Gastroesophageal sphincter (tissue), 4 donors: ENCODE data around the gene ERC1. TPM values are rescaled to one million over a fixed set of nuclear protein-coding genes. Genes with fewer than 3 reads are reported as not detected.

Experiments used
- ATAC-seq: fragments of 150-250 bp; one replicate; pipeline ENCODE4 v1.9.1; 2016; ENCODE audit warnings: mild to moderate bottlenecking, moderate library complexity
- H3K27ac ChIP-seq, 4 donors: fragments of 200-600 bp; sonication (generic) in 3 of 4; 1 replicate in 3 of 4; 2 replicates in 1 of 4; pipeline ENCODE4 v1.5.1; 2016 to 2019
- H3K27me3 ChIP-seq: fragments of 200-600 bp; sonication (generic); one replicate; pipeline ENCODE4 v1.5.1; 2019
- H3K36me3 ChIP-seq, 2 donors: fragments of 200-600 bp; sonication (generic); one replicate each; pipeline ENCODE4 v1.5.1; 2019; ENCODE audit warnings: control low read depth in 1 of 2
- H3K4me1 ChIP-seq, 3 donors: fragments of 200-600 bp; sonication (generic); 1 replicate in 2 of 3; 2 replicates in 1 of 3; pipeline ENCODE4 v1.5.1; 2016 to 2019; ENCODE audit warnings: control low read depth in 2 of 3
- H3K4me3 ChIP-seq, 2 donors: fragments of 200-600 bp; sonication (generic); one replicate each; pipeline ENCODE4 v1.5.1; 2019; ENCODE audit warnings: mild to moderate bottlenecking in 1 of 2, moderate library complexity in 1 of 2
- H3K9me3 ChIP-seq, 3 donors: fragments of 200-600 bp; sonication (generic); one replicate each; pipeline ENCODE4 v1.5.1; 2017 to 2019; ENCODE audit warnings: control low read depth in 2 of 3
- EP300 ChIP-seq: sonication (generic); formaldehyde crosslinking; IDR thresholded peaks from one replicate; pipeline ENCODE4 v1.6.1; 2017; ENCODE audit warnings: antibody characterized with exemption, mild to moderate bottlenecking
- POLR2A ChIP-seq, 2 donors: fragments of 450-650 bp; IDR thresholded peaks; one replicate each; pipeline ENCODE4 v1.6.1; 2017; ENCODE audit warnings: antibody characterized with exemption in 2 of 2, mild to moderate bottlenecking in 2 of 2, moderate library complexity in 1 of 2
- POLR2AphosphoS5 ChIP-seq: sonication (generic); formaldehyde crosslinking; IDR thresholded peaks from one replicate; pipeline ENCODE4 v1.6.1; 2017; ENCODE audit warnings: antibody characterized with exemption
- WGBS, 2 donors: methylation state at CpG; one replicate each; pipeline ENCODE4 v1.1.5; 2018; ENCODE audit warnings: low coverage in 1 of 2; 5-methylcytosine and 5-hydroxymethylcytosine counted together
- total RNA-seq, 4 donors: library from RNA; depleted of rRNA; stranded (reverse); fragments of >200 nt; gene quantifications; one replicate each; pipeline ENCODE4 v1.1.0, GENCODE V29; 2016
- TF ChIP-seq, protein P1 (sequence below), 4 experiments: fragments of 200-600 bp in 2 of 4; fragments of 450-650 bp in 2 of 4; sonication (generic) in 1 of 4; IDR thresholded peaks; one replicate each; pipeline ENCODE4 v1.5.1; 2017 to 2019; ENCODE audit warnings: antibody characterized with exemption in 4 of 4, mild to moderate bottlenecking in 2 of 4, moderate library complexity in 2 of 4

ERC1 gene
- total RNA-seq, 4 donors from 2014 or later: 38.3 to 80.2 (median 58.4) TPM

DNA sequence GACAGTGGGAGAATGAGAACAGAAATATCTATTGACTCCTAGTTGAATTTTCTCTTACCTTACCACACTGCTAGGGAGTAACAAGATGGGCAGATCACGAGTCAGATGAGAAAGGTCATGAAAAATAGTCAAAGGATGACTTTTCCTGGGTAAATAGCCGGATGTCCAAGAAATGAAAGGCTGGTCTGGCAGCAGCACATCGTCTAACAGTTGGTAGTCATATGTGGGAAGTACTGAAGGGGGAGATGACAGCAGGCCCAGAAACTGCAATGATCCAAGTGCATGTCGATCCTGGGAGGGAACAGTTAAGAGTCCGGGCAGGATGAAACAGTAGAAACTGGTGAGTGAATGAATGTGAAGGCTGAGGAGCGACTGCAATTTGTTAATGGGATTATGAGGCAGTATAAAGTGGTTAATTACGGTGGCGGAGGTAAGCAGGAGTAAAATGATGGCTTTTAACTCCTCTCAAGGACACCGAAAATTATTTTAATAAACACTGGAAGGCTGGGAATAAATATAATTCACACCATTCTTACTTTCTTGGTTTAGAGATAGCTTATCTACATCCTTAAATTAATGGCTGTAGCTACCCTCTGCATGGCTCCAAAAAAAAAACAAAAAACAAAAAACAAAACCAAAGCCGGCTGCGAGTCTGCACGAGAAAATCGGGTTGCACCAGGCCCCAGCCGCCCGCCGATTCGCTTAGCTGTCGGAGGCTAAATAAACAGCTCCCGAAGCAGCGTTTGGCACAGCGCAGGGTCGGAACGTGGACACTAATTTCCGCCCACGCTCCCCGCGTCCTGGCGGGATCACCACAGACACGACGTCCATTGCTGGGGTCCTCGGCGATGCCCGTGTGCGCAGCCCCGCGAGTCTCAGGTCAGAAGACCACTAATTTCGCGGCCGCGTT is 1.0 kb upstream of the ERC1 start:
- H3K4me3 ChIP-seq: peak overlapping the region; percentile 84
- ATAC-seq: peak; percentile 48
- peak overlapping the region; percentile 93 to 97 (median 94) for H3K27ac ChIP-seq
- TF ChIP-seq POLR2A (IDR thresholded peaks at IDR 0.05) (no peak), EP300 (no peak), POLR2AphosphoS5 (peak; percentile 52)
- TF ChIP-seq, protein P1, sequence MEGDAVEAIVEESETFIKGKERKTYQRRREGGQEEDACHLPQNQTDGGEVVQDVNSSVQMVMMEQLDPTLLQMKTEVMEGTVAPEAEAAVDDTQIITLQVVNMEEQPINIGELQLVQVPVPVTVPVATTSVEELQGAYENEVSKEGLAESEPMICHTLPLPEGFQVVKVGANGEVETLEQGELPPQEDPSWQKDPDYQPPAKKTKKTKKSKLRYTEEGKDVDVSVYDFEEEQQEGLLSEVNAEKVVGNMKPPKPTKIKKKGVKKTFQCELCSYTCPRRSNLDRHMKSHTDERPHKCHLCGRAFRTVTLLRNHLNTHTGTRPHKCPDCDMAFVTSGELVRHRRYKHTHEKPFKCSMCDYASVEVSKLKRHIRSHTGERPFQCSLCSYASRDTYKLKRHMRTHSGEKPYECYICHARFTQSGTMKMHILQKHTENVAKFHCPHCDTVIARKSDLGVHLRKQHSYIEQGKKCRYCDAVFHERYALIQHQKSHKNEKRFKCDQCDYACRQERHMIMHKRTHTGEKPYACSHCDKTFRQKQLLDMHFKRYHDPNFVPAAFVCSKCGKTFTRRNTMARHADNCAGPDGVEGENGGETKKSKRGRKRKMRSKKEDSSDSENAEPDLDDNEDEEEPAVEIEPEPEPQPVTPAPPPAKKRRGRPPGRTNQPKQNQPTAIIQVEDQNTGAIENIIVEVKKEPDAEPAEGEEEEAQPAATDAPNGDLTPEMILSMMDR (IDR thresholded peaks at IDR 0.05): no peak
- no peaks in the 10 kb centered on the region for H3K9me3 ChIP-seq
- no peaks in the 10 kb centered on the region for H3K27me3 ChIP-seq
- WGBS, 2 donors: 0 to 1% methylated on average over 11 to 23 of the region's 40 CpGs
- peaks cover 4 to 60% (median 12%) of the 10 kb centered on the region in 3 donors for H3K4me1 ChIP-seq
- no peaks in the 10 kb centered on the region for H3K36me3 ChIP-seq

DNA sequence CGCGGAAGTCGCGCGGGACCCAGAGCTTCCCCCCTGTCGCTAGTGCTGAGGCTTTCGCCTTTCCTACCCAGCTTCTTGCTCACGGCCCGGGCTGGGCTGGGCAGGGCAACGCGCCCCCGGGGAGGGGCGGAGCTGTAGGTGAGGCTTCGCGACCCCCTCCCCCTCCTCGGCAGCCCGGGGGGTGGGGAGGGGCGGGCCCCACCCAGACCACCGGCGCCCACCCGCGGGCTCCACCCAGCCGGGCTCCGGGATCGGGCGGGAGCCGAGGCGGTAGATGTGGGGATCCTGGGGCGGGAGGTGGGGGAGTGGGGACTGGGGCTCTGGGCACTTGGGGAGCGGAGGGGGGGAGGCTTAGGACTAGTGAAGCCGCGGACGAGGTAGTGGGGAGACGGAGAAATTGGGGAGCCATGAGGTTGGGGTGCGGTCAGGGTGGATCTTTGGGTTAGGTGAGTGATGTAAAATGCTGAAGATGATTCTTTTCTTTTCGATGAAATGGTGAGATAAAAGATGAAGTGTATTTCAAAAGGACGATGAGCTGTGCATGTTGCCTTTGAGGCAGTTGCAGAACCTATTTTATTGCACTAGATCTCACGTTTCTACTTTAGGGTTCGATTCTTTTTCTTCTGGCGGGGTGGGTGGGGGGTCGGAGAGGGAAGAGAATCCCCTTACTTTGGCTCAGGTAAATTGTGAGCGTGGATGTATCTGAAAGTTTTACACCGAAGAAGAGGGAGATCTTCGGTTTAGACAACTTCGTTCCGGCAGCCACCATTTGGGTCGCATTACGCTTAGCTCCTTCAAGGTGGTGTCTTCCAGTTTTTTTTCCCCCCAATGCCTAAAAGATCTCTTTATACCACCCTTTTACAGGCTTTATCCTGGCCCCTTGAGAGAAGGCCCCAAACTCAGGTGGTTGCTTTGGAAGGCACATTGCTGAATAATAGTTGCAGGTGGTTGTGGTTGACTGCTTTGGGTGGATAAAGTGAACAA is 619 bp downstream of the ERC1 start:
- TF ChIP-seq EP300: no peak
- TF ChIP-seq, protein P1 (IDR thresholded peaks at IDR 0.05): peak in 1 of 4 experiments; percentile 9
- Histone ChIP-seq H3K9me3 (no peaks in the 10 kb centered on the region), H3K27ac (peak overlapping the region; percentile 89 to 97 (median 93)), H3K27me3 (no peaks in the 10 kb centered on the region), H3K36me3 (no peaks in the 10 kb centered on the region), H3K4me3 (peak overlapping the region; percentile 84), H3K4me1 (peaks cover 4 to 72% (median 12%) of the 10 kb centered on the region in 3 donors)
- ATAC-seq: peak; percentile 50
- WGBS, 2 donors: 2 to 8% methylated on average over 9 to 23 of the region's 48 CpGs

DNA sequence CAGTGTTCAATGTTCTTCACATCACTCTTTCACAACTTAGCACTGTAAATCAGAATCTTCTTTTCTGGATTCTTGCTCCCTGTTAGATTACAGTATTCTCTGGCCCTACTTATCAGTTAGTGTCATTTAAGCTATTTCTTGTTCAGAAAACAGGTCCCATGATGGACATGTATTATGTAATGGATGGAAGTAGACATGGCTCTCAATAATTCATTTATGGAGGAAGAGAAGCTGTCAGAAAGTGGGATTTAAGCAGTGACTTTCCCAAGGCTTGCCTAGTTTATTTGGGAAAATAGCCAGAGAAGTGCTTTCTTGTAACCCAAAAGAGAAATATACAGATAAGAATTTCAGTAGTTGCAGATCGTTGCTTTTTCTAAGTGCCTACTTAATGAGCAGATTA is 1.6 kb downstream of the ERC1 start:
- TF ChIP-seq EP300 (no peak), POLR2AphosphoS5 (no peak), POLR2A (IDR thresholded peaks at IDR 0.05) (no peak)
- TF ChIP-seq, protein P1 (IDR thresholded peaks at IDR 0.05): no peak
- no peak for ATAC-seq
- H3K9me3 ChIP-seq: no peaks in the 10 kb centered on the region
- peaks cover 4 to 79% (median 12%) of the 10 kb centered on the region in 3 donors for H3K4me1 ChIP-seq
- H3K27ac ChIP-seq: peak overlapping the region in 3 of 4 donors; percentile 93 to 97 (median 93)
- no peaks in the 10 kb centered on the region for H3K36me3 ChIP-seq
- no peaks in the 10 kb centered on the region for H3K27me3 ChIP-seq
- WGBS, 2 donors: 0 to 12% methylated on average over 1 of the region's 1 CpG
- H3K4me3 ChIP-seq: no peak overlapping the region

DNA sequence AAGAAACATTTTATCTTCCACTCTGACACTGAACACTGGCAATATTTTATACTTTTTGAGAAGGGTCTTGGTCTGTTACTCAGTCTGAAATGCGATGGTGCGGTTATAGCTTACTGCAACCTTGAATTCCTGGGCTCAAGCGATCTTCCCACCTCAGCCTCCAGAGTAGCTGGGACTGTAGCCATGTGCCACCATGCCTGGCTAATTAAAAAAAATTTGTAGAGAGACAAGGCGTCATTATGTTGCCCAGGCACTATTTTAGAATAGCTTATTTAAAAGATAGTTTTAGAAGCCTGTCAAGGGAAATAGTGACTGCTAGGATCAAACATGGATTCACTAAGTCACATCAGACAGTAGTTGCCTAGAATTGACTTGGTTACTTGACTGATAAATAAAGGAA is 5.9 kb downstream of the ERC1 start:
- WGBS, 2 donors: 85 to 87% methylated on average over 4 of the region's 4 CpGs
- Histone ChIP-seq H3K4me1 (peaks cover 0 to 68% (median 4%) of the 10 kb centered on the region in 3 donors), H3K9me3 (no peaks in the 10 kb centered on the region), H3K27me3 (no peaks in the 10 kb centered on the region), H3K4me3 (no peak overlapping the region), H3K27ac (no peak overlapping the region), H3K36me3 (no peaks in the 10 kb centered on the region)
- no peak for TF ChIP-seq EP300
- TF ChIP-seq, protein P1 (IDR thresholded peaks at IDR 0.05): no peak
- TF ChIP-seq POLR2A (IDR thresholded peaks at IDR 0.05): no peak
- TF ChIP-seq POLR2AphosphoS5: no peak
- ATAC-seq: no peak
